HepG2 (cell line): ENCODE data around the gene DPM2. TPM values are rescaled to one million over a fixed set of nuclear protein-coding genes. Genes with fewer than 3 reads are reported as not detected.

Experiments used
- AGO1 ChIP-seq: fragments of 200-400 bp; formaldehyde crosslinking; IDR thresholded peaks from 2 replicates; pipeline ENCODE4 v1.6.1; 2017; ENCODE audit warnings: mild to moderate bottlenecking, low read depth, low read length, moderate library complexity; ENCODE audit not compliant: poor library complexity, severe bottlenecking
- BRCA1 ChIP-seq: sonication (generic); formaldehyde crosslinking; IDR thresholded peaks from 2 replicates; pipeline ENCODE4 v1.4.0; 2020; ENCODE audit warnings: missing genetic modification reagents
- CCDC6 ChIP-seq: sonication (generic); formaldehyde crosslinking; IDR thresholded peaks from 2 replicates; pipeline ENCODE4 v1.8.1; 2022; ENCODE audit warnings: mild to moderate bottlenecking, missing genetic modification reagents, moderate library complexity
- DMAP1 ChIP-seq: IDR thresholded peaks from 2 replicates; pipeline ENCODE4 v1.6.1; 2016
- EHMT2 ChIP-seq: fragments of 200-600 bp; sonication (generic); IDR thresholded peaks from 2 replicates; pipeline ENCODE4 v1.7.0; 2017; ENCODE audit warnings: antibody characterized with exemption, low read depth, low read length, borderline replicate concordance
- FOXK2 ChIP-seq: fragments of 450-650 bp; IDR thresholded peaks from 2 replicates; pipeline ENCODE4 v1.6.1; 2016
- FOXP1 ChIP-seq, 2 experiments: fragments of 450-650 bp in 1 of 2; IDR thresholded peaks; 2 replicates each; pipeline ENCODE4 v1.6.1; 2017 to 2018; ENCODE audit warnings: antibody characterized with exemption in 1 of 2
- HDAC2 ChIP-seq: sonication (generic); formaldehyde crosslinking; IDR thresholded peaks from 2 replicates; pipeline ENCODE4 v1.4.0; 2020; ENCODE audit warnings: missing genetic modification reagents
- LCORL ChIP-seq, 2 experiments: fragments of 450-650 bp in 1 of 2; sonication (generic) in 1 of 2; formaldehyde crosslinking in 1 of 2; IDR thresholded peaks; 2 replicates each; pipeline versions ENCODE4 v1.5.0 to v1.6.1; 2017 to 2020; ENCODE audit warnings: antibody characterized with exemption in 1 of 2, missing genetic modification reagents in 1 of 2
- MAFF ChIP-seq: IDR thresholded peaks from 2 replicates; pipeline ENCODE4 v1.6.1; 2011; ENCODE audit warnings: low read depth, low read length, improper control_type of control experiment
- NR2F1 ChIP-seq, 2 experiments: fragments of 450-650 bp in 1 of 2; formaldehyde crosslinking in 1 of 2; IDR thresholded peaks; 2 replicates each; pipeline versions ENCODE4 v1.5.0 to v1.6.1; 2016 to 2020; ENCODE audit warnings: mild to moderate bottlenecking in 1 of 2, missing compliant biosample characterization in 1 of 2, missing genetic modification reagents in 1 of 2, moderate library complexity in 1 of 2
- NRL ChIP-seq: sonication (generic); formaldehyde crosslinking; IDR thresholded peaks from 2 replicates; pipeline ENCODE4 v1.5.0; 2020; ENCODE audit warnings: missing genetic modification reagents, mild to moderate bottlenecking, moderate library complexity, borderline replicate concordance
- SALL1 ChIP-seq: sonication (generic); formaldehyde crosslinking; IDR thresholded peaks from 2 replicates; pipeline ENCODE4 v1.8.0; 2022; ENCODE audit warnings: mild to moderate bottlenecking, missing genetic modification reagents
- TAF1 ChIP-seq: sonication (generic); formaldehyde crosslinking; IDR thresholded peaks from 2 replicates; pipeline ENCODE4 v1.4.0; 2020; ENCODE audit warnings: missing genetic modification reagents
- TEF ChIP-seq: sonication (generic); formaldehyde crosslinking; IDR thresholded peaks from 2 replicates; pipeline ENCODE4 v1.5.0; 2020; ENCODE audit warnings: missing genetic modification reagents
- THAP11 ChIP-seq: IDR thresholded peaks from 2 replicates; pipeline ENCODE4 v1.6.1; 2016; ENCODE audit warnings: missing biosample characterization, missing genetic modification reagents
- ZBTB4 ChIP-seq: sonication (generic); formaldehyde crosslinking; IDR thresholded peaks from 2 replicates; pipeline ENCODE4 v1.4.0; 2020; ENCODE audit warnings: missing genetic modification reagents, mild to moderate bottlenecking, borderline replicate concordance
- ZNF605 ChIP-seq: sonication (generic); formaldehyde crosslinking; IDR thresholded peaks from 2 replicates; pipeline ENCODE4 v1.8.0; 2022; ENCODE audit warnings: mild to moderate bottlenecking, missing genetic modification reagents
- ZNF609 ChIP-seq: sonication (generic); formaldehyde crosslinking; IDR thresholded peaks from 2 replicates; pipeline ENCODE4 v1.4.0; 2020; ENCODE audit warnings: mild to moderate bottlenecking, missing genetic modification reagents, borderline replicate concordance
- ZNF672 ChIP-seq: sonication (generic); formaldehyde crosslinking; IDR thresholded peaks from 2 replicates; pipeline ENCODE4 v1.8.1; 2022; ENCODE audit warnings: missing genetic modification reagents
- ZNF678 ChIP-seq: sonication (generic); formaldehyde crosslinking; IDR thresholded peaks from 2 replicates; pipeline ENCODE4 v1.4.0; 2020; ENCODE audit warnings: mild to moderate bottlenecking, missing genetic modification reagents
- polyA plus RNA-seq, 8 experiments: library from polyadenylated mRNA; depleted of rRNA in 3 of 8; stranded (reverse) in 7 of 8; unstranded in 1 of 8; fragments of >200 nt; fragmentation: Illumina TruSeq in 4 of 8; extraction: Trizol in 4 of 8; gene quantifications; 2 replicates each; pipeline versions ENCODE4 v1.2.1 to v1.2.3, GENCODE V29; 2011 to 2016; ENCODE audit warnings: low read depth in 4 of 8, missing spikeins in 1 of 8, mixed read lengths in 1 of 8; ENCODE audit not compliant: insufficient read depth in 1 of 8
- total RNA-seq, 5 experiments: library from RNA; depleted of rRNA; stranded (reverse); fragments of >200 nt; fragmentation: Illumina TruSeq; extraction: Trizol; gene quantifications; 2 replicates each; pipeline ENCODE4 v1.2.3, GENCODE V29; 2016; ENCODE audit warnings: low read depth in 1 of 5

The DPM2 gene
- total and polyA plus RNA-seq, 2 of the 13 experiments (the other 11 are each of a cell fraction or from before 2014, with no cell fraction given), result 24.8 to 35.3 TPM

DNA sequence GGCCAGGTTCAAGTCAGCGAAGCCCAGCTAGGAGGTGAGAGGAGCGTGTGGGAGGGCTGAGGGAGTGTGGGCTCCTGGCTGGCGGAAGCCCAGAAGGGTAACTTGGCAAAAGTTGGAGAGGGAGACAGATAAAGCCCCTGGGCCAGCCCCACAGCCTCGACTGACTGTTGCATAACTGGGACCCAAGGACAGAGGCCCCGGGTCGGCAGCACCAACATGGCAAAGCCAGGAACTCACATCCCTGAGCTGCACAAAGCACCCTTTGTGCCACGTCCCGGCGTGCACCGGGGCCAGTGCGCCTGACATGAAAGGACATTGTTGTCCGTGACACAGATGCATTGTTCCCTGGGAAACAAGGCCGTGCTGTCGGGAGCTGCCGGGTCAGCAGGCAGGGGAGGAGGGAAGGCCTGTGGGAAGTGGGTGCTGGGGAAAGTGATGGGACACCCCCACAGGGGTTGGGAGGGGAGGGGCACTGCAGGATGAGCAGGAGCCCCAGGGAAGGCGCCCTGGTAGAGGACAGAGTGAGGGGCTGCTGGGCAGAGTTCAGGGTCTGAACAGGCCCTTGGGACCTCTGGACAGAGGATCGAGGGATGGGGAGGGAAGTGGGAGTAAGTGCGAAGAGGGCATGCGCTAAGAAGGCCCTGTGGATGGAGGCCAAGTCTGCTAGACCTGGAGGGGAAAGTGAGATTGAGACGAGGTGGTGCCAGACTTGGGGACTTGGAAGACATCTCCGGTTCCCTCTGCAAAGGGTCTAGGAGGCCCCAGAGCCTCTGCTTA, 13.0 kb upstream of the DPM2 start (continued):
- TF ChIP-seq ZNF609 (CRISPR knock-in tag), result peak; percentile 90
- peak; percentile 76; the same call in 1 of the 2 replicates for TF ChIP-seq FOXK2
- TF ChIP-seq NR2F1 (CRISPR knock-in tag; IDR thresholded peaks at IDR 0.05), result 0 out of 4 replicates have a peak, but pooled peaks of 1 of the 2 experiments have one; percentile 73
- no peak for TF ChIP-seq AGO1
- 0 out of 2 replicates have a peak, but pooled peaks have one; percentile 62 for TF ChIP-seq BRCA1 (CRISPR knock-in tag)
- TF ChIP-seq CCDC6, result no peak
- TF ChIP-seq ZNF605 (CRISPR knock-in tag), result no peak; the same call in 1 of the 2 replicates
- peak; percentile 100 for TF ChIP-seq TEF
- peak; percentile 94 for TF ChIP-seq NRL (CRISPR knock-in tag)
- TF ChIP-seq DMAP1 (CRISPR knock-in tag), result no peak; the same call in 1 of the 2 replicates
- no peak for TF ChIP-seq MAFF
- TF ChIP-seq SALL1 (CRISPR knock-in tag), result peak; percentile 97
- peak; percentile 56; the same call in 1 of the 2 replicates for TF ChIP-seq TAF1 (CRISPR knock-in tag)
- no peak for TF ChIP-seq ZNF678
- no peak for TF ChIP-seq ZBTB4 (CRISPR knock-in tag)
- no peak for TF ChIP-seq EHMT2
- TF ChIP-seq FOXP1 (IDR thresholded peaks at IDR 0.05), result peak; percentile 89
- peak; percentile 95 for TF ChIP-seq FOXP1 (CRISPR knock-in tag; IDR thresholded peaks at IDR 0.05)
- no peak for TF ChIP-seq ZNF672 (CRISPR knock-in tag)
- TF ChIP-seq LCORL (IDR thresholded peaks at IDR 0.05), result no peak
- TF ChIP-seq LCORL (CRISPR knock-in tag; IDR thresholded peaks at IDR 0.05), result peak; percentile 99
- peak; percentile 95 for TF ChIP-seq HDAC2 (CRISPR knock-in tag)
- TF ChIP-seq THAP11 (CRISPR knock-in tag), result peak; percentile 88
